Activated CD4-positive, alpha-beta memory T cell treated with anti-CD3 and anti-CD28 coated beads for 36 hours (primary cell): ENCODE data around the gene RPL28. TPM values are rescaled to one million over a fixed set of nuclear protein-coding genes. Genes with fewer than 3 reads are reported as not detected.
A peak's percentile ranks its signal among the peaks of the same experiment; 100 is the strongest.

Experiments used
- CTCF ChIA-PET: fragments of 350-600 bp; sonication (Branson Sonifier 250); formaldehyde crosslinking; loops from one replicate; lab custom pipeline; 2021; ENCODE audit warnings: antibody characterized with exemption, inconsistent platforms; lab: Charles Lee
- POLR2A ChIA-PET: fragments of 350-600 bp; sonication (Branson Sonifier 250); formaldehyde crosslinking; loops from one replicate; lab custom pipeline; 2021; ENCODE audit warnings: antibody characterized with exemption; lab: Charles Lee
- DNase-seq: peaks from one replicate; pipeline ENCODE4 v3.0.0-alpha.2; 2020
- H3K27ac Mint-ChIP-seq: one replicate; pipeline ENCODE4 v1.8.0; 2021; ENCODE audit warnings: mixed read lengths
- H3K27me3 Mint-ChIP-seq: one replicate; pipeline ENCODE4 v1.8.0; 2021; ENCODE audit warnings: mixed read lengths
- H3K36me3 Mint-ChIP-seq: one replicate; pipeline ENCODE4 v1.8.0; 2021; ENCODE audit warnings: mixed read lengths
- H3K4me1 Mint-ChIP-seq: one replicate; pipeline ENCODE4 v1.8.0; 2021; ENCODE audit warnings: low read depth, mixed read lengths
- H3K4me3 Mint-ChIP-seq: one replicate; pipeline ENCODE4 v1.8.0; 2021; ENCODE audit warnings: mild to moderate bottlenecking, mixed read lengths
- H3K9me3 Mint-ChIP-seq: one replicate; pipeline ENCODE4 v1.8.0; 2021; ENCODE audit warnings: mixed read lengths
- intact Hi-C: fragments of 100-400 bp; cut with micrococcal nuclease; formaldehyde crosslinking; loops from one replicate; pipeline ENCODE4 v1.15.1; 2023
- total RNA-seq, 2 experiments: library from RNA; stranded (reverse); gene quantifications; one replicate each; pipeline ENCODE4 v1.2.3, GENCODE V29; 2021

The RPL28 gene
- total RNA-seq, 2 experiments from 2014 or later: 2,630 to 2,642 TPM

DNA sequence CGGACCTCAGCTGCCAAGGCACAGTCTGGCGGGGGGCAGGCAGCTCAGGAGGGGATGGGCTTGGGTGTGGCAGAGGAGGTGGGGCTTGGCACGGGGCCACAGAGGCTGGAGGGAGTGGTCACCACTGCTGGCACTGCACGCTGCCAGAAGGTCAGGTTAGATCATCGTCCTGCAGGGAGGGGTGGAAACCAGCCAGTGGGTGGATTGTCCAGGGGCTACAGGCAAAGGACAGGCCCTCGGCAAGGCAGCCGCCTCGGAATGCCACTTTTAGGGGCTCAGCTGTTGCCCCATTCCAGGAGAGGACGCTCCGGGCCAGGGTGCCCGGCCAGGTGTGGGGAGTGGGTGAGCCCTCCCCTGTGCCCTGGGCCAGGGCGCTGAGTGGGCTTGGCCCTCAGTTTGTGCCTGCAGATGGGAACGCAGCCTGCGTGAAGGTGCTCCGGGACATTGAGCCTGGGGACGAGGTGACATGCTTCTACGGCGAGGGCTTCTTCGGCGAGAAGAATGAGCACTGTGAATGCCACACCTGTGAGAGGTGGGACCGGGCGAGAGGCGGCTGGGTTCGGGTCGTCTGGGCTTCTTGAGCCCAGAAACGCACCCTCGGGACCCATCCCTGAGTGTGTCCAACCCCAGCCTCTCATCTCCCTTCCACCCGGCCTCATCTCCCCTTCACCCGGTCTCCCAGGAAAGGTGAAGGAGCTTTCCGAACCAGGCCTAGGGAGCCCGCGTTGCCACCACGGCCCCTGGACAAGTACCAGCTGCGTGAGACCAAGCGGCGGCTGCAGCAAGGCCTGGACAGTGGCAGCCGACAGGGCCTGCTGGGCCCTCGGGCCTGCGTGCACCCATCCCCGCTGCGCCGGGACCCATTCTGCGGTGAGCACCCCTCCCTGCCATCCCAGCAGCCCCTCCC lies 39.7 kb upstream of the RPL28 start:
- Mint-ChIP-seq H3K36me3 (peaks cover 14% of the 10 kb centered on the region), H3K27ac (no peak overlapping the region), H3K9me3 (no peaks in the 10 kb centered on the region), H3K4me1 (peaks cover 6% of the 10 kb centered on the region), H3K27me3 (peaks cover 2% of the 10 kb centered on the region), H3K4me3 (no peak overlapping the region)
- ChIA-PET POLR2A (no interaction called here), CTCF (no interaction called here)
- intact Hi-C loops: no loop called here
- no peak for DNase-seq

DNA sequence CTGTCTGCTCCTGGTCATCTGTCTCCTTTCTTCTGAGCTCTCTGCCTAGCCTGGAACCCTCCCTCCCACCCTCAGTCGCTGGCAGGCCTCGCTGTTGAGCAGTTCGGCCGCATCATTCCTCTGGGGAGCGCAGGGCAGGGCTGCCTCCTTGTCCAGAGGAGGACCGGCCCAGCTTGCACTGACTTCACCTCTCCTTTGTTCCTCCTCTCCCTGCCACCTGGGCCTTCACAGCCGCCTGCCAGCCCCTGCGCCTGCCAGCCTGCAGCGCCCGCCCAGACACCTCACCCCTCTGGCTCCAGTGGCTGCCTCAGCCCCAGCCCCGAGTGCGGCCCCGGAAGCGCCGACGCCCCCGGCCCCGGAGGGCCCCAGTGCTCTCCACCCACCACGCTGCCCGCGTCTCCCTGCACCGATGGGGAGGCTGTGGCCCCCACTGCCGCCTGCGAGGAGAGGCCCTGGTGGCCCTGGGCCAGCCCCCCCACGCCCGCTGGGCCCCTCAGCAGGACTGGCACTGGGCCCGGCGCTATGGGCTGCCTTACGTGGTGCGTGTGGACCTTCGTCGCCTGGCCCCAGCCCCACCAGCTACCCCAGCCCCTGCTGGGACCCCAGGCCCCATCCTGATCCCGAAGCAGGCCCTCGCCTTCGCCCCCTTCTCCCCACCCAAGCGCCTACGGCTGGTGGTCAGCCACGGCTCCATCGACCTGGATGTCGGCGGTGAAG lies 38.8 kb upstream of the RPL28 start:
- no peak overlapping the region for H3K27ac Mint-ChIP-seq
- H3K4me3 Mint-ChIP-seq: no peak overlapping the region
- H3K9me3 Mint-ChIP-seq: no peaks in the 10 kb centered on the region
- intact Hi-C loops: no loop called here
- H3K27me3 Mint-ChIP-seq: peaks cover 10% of the 10 kb centered on the region
- ChIA-PET CTCF (no interaction called here), POLR2A (no interaction called here)
- H3K4me1 Mint-ChIP-seq: no peaks in the 10 kb centered on the region
- peaks cover 12% of the 10 kb centered on the region for H3K36me3 Mint-ChIP-seq
- DNase-seq: no peak

DNA sequence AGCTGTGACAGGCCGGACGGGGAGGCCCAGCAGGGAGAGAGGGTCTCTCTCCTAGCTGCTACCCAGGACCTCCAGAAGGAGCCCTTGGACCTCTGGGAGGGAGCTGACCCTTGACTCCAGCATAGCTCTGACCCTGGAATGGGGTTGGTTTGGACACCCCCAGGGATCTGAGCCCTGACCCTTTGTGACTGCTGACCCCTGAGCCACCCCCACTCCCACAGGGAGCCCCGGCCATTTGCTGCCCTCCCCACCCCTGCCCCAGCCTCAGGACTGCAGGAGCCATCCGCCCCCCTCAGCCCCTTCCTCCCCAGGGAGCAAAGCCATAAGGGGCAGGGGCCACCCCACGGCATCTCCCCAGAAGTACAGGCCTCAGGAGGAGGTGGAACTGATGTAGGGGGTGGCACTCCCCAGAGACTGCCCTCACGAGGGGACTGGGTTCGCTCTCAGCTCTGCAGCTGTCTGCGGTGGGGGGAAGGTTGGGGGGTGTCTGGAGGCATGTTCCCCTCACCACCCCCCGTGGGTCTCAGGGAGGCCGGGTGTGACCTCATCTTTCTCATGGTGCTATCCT lies 38.2 kb upstream of the RPL28 start:
- Mint-ChIP-seq H3K9me3 (no peaks in the 10 kb centered on the region), H3K36me3 (peaks cover 12% of the 10 kb centered on the region), H3K4me3 (no peak overlapping the region), H3K27me3 (peaks cover 17% of the 10 kb centered on the region), H3K27ac (no peak overlapping the region), H3K4me1 (peaks cover 1% of the 10 kb centered on the region)
- intact Hi-C loops: no loop called here
- ChIA-PET POLR2A (no interaction called here), CTCF (interaction anchor here (0.6 to 1.2 kb wide), 2 partner anchors 12 to 46 kb away, joined by 3 read pairs; no protein-coding TSS in a partner anchor)
- DNase-seq: no peak

DNA sequence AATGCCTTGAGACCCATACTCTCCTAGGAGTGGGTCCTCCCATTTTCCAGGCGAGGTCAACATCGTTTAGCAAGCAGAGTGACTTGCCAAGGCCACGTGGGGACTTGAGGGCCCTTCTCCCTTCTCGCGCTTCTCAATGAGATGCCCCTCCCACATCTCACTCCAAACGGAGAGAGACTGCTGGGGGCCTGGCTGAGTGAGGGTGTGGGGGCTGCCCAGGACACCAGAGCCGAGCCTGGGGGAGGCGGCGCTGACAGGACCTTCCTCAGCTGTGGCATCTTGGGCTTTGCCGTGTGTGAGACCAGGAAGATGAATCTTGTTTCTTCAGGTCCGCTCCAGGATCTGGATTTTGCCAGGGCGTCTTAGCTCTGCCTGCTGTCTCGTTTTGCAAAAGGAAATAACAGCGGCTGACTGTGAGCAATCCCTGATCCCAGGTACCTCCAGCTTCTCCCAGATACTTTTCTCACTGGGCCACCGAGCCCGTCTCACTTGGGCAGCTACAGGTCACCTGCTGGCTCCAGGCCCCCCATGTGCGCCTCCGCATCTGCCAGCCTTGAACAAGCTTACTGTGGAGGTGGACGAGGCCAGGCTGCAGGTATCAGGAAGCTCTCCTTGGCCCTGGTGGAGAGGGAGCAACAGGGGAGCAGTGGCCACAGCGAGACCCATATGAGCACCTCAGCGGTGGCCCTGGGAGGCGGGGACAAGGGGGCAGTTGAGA lies 37.3 kb upstream of the RPL28 start:
- ChIA-PET CTCF (interaction anchor here (1.2 to 1.7 kb wide), 3 partner anchors 9 to 56 kb away, joined by 3 to 4 read pairs (median 4); partner anchors contain the start of gene KMT5C), POLR2A (interaction anchor here (1.1 to 1.6 kb wide), 3 partner anchors 10 to 36 kb away, joined by 3 to 8 read pairs (median 3); partner anchors contain the start of genes KMT5C and TMEM238)
- intact Hi-C loops: no loop called here

DNA sequence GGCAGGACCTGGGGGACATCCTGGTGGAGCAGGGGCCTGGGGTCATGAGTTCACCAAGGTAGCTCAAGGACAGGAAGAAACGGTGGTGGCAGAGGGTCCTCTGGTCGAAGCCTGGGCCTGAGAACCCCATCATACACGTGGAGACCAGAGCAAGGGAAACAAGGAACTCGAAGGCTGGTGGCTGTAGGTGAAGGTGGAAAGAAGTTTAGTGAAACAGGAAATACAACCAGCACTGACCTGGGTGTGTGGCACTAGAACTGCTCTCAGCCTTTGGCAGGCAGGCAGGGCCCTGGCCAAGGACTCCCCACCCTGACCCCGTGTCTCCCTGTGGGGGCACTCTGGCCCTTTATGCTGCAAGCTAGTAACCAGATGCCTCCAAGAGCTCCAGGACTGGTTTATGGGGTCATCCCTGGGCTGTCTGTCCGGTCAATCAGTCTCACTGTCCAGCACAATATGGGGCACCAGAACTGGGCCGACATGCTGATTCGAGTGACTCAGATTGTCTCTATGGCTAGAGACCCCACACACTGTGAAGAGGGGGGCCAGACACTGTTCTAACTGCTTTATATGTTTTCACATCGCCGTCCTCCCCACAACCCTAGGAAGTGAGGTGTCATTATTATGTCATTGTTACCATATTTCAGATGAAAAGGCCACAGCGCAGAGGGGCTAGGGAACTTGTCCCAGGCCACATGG lies 35.0 kb upstream of the RPL28 start:
- CTCF ChIA-PET: no interaction called here
- H3K36me3 Mint-ChIP-seq: peaks cover under 1% of the 10 kb centered on the region
- intact Hi-C loops: no loop called here
- peaks cover 38% of the 10 kb centered on the region for H3K27me3 Mint-ChIP-seq
- POLR2A ChIA-PET: no interaction called here
- peaks cover 13% of the 10 kb centered on the region for H3K4me1 Mint-ChIP-seq
- no peak for DNase-seq
- H3K9me3 Mint-ChIP-seq: no peaks in the 10 kb centered on the region
- H3K4me3 Mint-ChIP-seq: no peak overlapping the region
- no peak overlapping the region for H3K27ac Mint-ChIP-seq

More for the DNA sequence above, 37.3 kb upstream of the RPL28 start:
- Mint-ChIP-seq H3K4me1 (peaks cover 10% of the 10 kb centered on the region), H3K36me3 (peaks cover 10% of the 10 kb centered on the region), H3K9me3 (no peaks in the 10 kb centered on the region), H3K27me3 (peaks cover 26% of the 10 kb centered on the region), H3K27ac (no peak overlapping the region), H3K4me3 (no peak overlapping the region)
- no peak for DNase-seq

DNA sequence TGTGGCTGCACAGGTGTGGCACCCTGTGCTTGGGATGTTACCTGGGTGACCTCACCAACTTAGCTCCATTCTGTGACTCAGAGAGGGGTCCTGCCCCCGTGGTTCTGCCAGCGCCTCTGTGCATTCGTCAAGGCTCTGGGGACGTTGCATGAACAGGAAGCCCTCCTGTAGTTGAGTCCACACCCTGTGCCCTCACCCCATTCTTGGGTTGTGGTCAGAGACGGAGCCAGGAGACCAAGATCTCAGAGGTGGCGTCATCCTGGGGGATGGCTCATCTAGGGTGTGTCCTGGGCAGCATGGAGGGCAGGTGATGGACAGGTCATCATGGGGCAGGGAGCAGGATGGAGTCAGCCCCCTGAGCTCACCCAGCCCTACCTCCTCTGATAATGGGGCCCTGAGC lies 33.7 kb upstream of the RPL28 start:
- POLR2A ChIA-PET: no interaction called here
- peaks cover 41% of the 10 kb centered on the region for H3K27me3 Mint-ChIP-seq
- intact Hi-C loops: no loop called here
- no peak overlapping the region for H3K4me3 Mint-ChIP-seq
- H3K9me3 Mint-ChIP-seq: no peaks in the 10 kb centered on the region
- no peaks in the 10 kb centered on the region for H3K36me3 Mint-ChIP-seq
- DNase-seq: no peak
- H3K4me1 Mint-ChIP-seq: peaks cover 13% of the 10 kb centered on the region
- H3K27ac Mint-ChIP-seq: no peak overlapping the region
- CTCF ChIA-PET: interaction anchor here (0.8 to 1.5 kb wide), 3 partner anchors 13 to 211 kb away, joined by 3 to 5 read pairs (median 5); partner anchors contain the start of gene KMT5C

DNA sequence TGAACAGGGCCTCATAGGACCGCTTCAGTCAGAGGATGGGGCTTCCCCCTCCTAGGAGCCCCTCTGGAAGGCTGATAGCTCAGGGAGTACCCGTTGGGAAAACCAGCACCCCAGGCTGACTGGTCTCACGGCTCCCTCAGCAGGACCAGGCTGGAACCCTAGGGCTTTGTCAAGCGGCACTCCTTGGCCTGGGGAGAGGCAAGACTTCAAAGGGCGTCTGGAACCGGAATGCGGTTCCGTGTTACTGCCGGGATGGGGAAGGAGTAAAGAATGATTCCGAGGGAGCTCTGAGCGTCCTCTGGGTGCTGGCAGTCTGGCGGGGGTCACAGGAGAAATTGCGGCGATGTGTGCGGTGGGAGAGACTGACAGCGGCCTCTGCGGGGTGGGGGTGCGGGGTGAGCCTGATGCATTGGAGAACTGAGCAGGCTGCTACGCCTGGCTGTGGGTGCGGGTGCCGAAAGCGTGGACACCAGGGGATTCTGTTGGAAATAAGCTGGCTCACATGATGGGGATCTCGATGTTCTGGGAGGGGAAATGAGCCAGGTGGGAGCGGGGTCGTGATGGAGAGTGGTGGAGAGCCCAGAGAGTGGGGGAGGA lies 33.1 kb upstream of the RPL28 start:
- intact Hi-C loops: no loop called here
- ChIA-PET POLR2A (no interaction called here), CTCF (interaction anchor here (0.8 to 1.5 kb wide), 3 partner anchors 13 to 212 kb away, joined by 3 to 5 read pairs (median 5); partner anchors contain the start of gene KMT5C)
- peak overlapping the region; percentile 16 for H3K4me3 Mint-ChIP-seq
- H3K27ac Mint-ChIP-seq: no peak overlapping the region
- H3K27me3 Mint-ChIP-seq: peaks cover 45% of the 10 kb centered on the region
- no peak for DNase-seq
- no peaks in the 10 kb centered on the region for H3K9me3 Mint-ChIP-seq
- no peaks in the 10 kb centered on the region for H3K36me3 Mint-ChIP-seq
- peaks cover 13% of the 10 kb centered on the region for H3K4me1 Mint-ChIP-seq

- Mint-ChIP-seq H3K36me3 (no peaks in the 10 kb centered on the region), H3K9me3 (no peaks in the 10 kb centered on the region), H3K4me1 (peaks cover 13% of the 10 kb centered on the region), H3K4me3 (peak overlapping the region; percentile 70), H3K27me3 (peaks cover 45% of the 10 kb centered on the region), H3K27ac (no peak overlapping the region)
- no peak for DNase-seq
- ChIA-PET POLR2A (interaction anchor here (1.1 kb wide), 1 partner anchor 14 kb away, joined by 3 read pairs; the partner anchor contains the start of gene KMT5C), CTCF (no interaction called here)
- intact Hi-C loops: no loop called here
These were observed 32.4 kb upstream of the RPL28 start for GRCh38 chr19:55353356-55353802.

DNA sequence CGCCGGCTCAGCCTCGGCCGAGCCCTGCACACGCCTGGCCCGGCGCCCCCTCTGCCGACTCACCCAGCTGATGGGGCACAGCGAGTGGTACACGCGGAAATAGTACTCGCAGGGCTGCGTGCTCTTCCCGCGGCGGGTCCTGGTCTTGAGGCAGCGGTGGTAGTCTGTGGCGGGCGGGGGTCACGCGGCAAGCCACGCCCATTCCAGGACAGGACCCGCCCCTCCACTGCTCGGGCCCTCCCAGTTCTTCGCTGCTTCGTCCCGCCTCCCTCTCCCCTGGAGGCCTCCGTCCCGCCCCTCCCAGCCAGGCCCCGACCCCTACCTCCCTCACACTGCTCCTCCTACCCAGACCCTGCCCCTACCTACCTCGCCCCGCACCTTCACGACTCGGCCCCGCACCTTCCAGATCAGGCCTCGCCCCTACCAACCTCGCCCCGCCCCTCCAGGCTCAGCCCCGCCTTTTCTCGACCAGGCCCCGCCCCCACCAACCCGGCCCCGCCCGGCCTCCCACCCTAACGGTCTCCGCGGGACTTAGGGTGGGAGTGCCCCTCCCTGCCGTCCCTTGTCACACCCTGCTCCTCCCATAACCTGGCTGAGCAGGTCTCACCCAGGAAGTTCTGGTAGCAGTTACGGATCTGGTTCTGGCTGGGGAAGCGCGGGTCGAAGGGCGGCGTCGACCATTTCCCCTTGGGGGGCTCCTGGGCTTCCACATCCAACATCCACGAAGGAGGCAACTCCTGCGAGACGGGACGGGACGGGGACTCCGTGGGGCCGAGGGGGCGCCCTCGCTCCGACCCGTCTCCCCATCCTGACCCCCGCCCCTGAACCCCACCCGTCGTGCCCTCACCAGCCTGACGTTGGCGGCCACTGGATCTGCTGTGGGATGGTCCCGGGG lies 31.7 kb upstream of the RPL28 start:
- H3K9me3 Mint-ChIP-seq: no peaks in the 10 kb centered on the region
- CTCF ChIA-PET: no interaction called here
- H3K4me1 Mint-ChIP-seq: peaks cover 13% of the 10 kb centered on the region
- intact Hi-C loops: no loop called here
- H3K27me3 Mint-ChIP-seq: peaks cover 45% of the 10 kb centered on the region
- POLR2A ChIA-PET: interaction anchor here (1.1 kb wide), 1 partner anchor 14 kb away, joined by 3 read pairs; the partner anchor contains the start of gene KMT5C
- peak overlapping the region; percentile 70 for H3K4me3 Mint-ChIP-seq
- H3K27ac Mint-ChIP-seq: no peak overlapping the region
- peak; percentile 75 for DNase-seq
- H3K36me3 Mint-ChIP-seq: no peaks in the 10 kb centered on the region

DNA sequence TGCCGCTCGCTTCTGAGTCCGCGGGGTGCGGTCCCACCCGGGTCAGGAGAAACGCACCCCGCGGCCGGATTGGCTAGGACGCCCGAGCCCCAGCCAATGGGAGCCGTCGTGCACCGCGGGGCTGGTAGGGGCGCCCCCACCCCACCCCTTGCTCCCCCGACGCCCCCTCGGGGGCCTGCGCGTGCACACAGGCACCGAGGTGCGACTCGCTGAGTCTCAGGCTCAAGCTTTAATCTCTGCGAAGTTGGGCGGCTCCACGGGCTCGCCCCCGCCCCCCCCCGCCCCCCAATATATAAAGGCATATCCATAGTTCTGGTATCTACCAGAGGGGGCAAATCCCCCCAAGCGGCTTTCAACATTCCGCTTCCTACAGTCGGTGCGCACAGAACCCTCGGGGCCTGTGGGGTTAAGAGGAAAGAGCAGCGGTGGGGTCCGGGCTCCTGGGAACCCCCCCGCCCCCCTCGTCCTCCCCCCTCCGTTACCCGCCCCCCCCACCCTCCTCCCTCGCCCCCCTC lies 31.0 kb upstream of the RPL28 start, which contains the start of gene COX6B2:
TSS of gene COX6B2 (minus strand) at position 22 of the 515 bp plus-strand sequence. CDS start 198 bp downstream, outside the sequence.
- H3K27ac Mint-ChIP-seq: no peak within 1 kb of the TSS
- H3K36me3 Mint-ChIP-seq: no peaks in the 10 kb centered on the region
- no peak for DNase-seq
- no peaks in the 10 kb centered on the region for H3K9me3 Mint-ChIP-seq
- H3K4me1 Mint-ChIP-seq: peaks cover 13% of the 10 kb centered on the region
- peaks cover 45% of the 10 kb centered on the region for H3K27me3 Mint-ChIP-seq
- CTCF ChIA-PET: no interaction called here
- intact Hi-C loops: no loop called here
- POLR2A ChIA-PET: no interaction called here
- peak within 1 kb of the TSS; percentile 70 for H3K4me3 Mint-ChIP-seq
